ENCODE results near the gene ATG2B. TPM values are rescaled to one million over a fixed set of nuclear protein-coding genes. Genes with fewer than 3 reads are reported as not detected.
A peak's percentile ranks its signal among the peaks of the same experiment; 100 is the strongest.

ATG2B gene
- total and polyA plus RNA-seq, 9 of the 15 experiments (the other 6 are each of a cell fraction or from before 2014, with no cell fraction given): 0.83 to 12.9 (median 8.7) TPM

GRCh38 chr14:96373538-96373937 lies 10.4 kb upstream of the ATG2B start (continued):
- TF ChIP-seq, protein P1, sequence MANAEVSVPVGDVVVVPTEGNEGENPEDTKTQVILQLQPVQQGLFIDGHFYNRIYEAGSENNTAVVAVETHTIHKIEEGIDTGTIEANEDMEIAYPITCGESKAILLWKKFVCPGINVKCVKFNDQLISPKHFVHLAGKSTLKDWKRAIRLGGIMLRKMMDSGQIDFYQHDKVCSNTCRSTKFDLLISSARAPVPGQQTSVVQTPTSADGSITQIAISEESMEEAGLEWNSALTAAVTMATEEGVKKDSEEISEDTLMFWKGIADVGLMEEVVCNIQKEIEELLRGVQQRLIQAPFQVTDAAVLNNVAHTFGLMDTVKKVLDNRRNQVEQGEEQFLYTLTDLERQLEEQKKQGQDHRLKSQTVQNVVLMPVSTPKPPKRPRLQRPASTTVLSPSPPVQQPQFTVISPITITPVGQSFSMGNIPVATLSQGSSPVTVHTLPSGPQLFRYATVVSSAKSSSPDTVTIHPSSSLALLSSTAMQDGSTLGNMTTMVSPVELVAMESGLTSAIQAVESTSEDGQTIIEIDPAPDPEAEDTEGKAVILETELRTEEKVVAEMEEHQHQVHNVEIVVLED (CRISPR knock-in tag; IDR thresholded peaks at IDR 0.05): no peak
- TF ChIP-seq ZNF696 (CRISPR knock-in tag; conservative IDR thresholded peaks at IDR 0.05): no peak
- no peak for TF ChIP-seq HNRNPLL (IDR thresholded peaks at IDR 0.05; ENCODE audit: low read depth, low read length, poor library complexity, severe bottlenecking)
- TF ChIP-seq POLR2G (IDR thresholded peaks at IDR 0.05; ENCODE audit: low read depth, low read length): no peak
- TF ChIP-seq HDAC2 (IDR thresholded peaks at IDR 0.05): no peak
- no peak for TF ChIP-seq ZNF668 (CRISPR knock-in tag; IDR thresholded peaks at IDR 0.05)
- no peak for TF ChIP-seq NELFE (IDR thresholded peaks at IDR 0.05; ENCODE audit: insufficient read depth, insufficient read length)
- no peak for TF ChIP-seq SUPT5H (IDR thresholded peaks at IDR 0.05)
- no peak for TF ChIP-seq NR2C1 (IDR thresholded peaks at IDR 0.05)
- TF ChIP-seq NR2C1 (tag; IDR thresholded peaks at IDR 0.05): no peak
- TF ChIP-seq ASH1L (IDR thresholded peaks at IDR 0.05; ENCODE audit: borderline replicate concordance, low read depth, partially characterized antibody): no peak
- no peak for TF ChIP-seq HNRNPK (IDR thresholded peaks at IDR 0.05; ENCODE audit: low read depth, low read length, poor library complexity, severe bottlenecking)

DNA sequence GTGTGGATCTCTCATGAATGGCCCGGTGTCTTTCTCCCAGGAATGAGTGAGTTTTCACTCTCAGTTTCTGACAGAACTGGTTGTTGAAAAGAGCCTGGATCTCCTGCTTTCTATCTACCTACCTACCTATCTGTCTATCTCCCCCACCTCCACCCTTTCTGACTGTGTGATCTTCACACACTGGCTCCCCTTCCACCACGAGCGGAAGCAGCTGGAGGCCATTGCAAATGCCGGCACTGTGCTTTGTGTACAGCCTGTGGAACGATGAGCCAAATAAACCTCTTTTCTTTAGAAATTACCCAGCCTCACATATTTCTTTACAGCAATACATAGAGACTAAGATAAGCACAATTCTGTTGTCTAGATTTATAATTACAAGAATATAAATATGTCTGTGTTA lies 7.4 kb upstream of the ATG2B start:
- no peak overlapping the region for H3K9ac ChIP-seq (ENCODE audit: insufficient read depth in 1 of 2, low read depth in 2 of 2, low read length in 2 of 2)
- no TSS peak for BruUV-seq (replicated peaks)
- peaks cover 67% of the 10 kb centered on the region for H3K79me2 ChIP-seq (ENCODE audit: control insufficient read depth, insufficient read depth, low read length)
- CTCF ChIA-PET (ENCODE audit: low intra/inter-chr PET ratio): no interaction called here
- H3K4me1 ChIP-seq (replicated peaks in 1 of 2; ENCODE audit: control insufficient read depth in 2 of 2, insufficient read depth in 2 of 2, low read length in 2 of 2): peaks cover 0 to 19% of the 10 kb centered on the region in 2 experiments; a peak in 3 of 5 replicates
- H4K20me1 ChIP-seq (replicated peaks; ENCODE audit: control insufficient read depth, insufficient read depth, low read length): no peaks in the 10 kb centered on the region
- DNase-seq (ENCODE audit: extremely low read depth in 1 of 4, low spot score in 3 of 4): no peak
- no peak overlapping the region for H3K4me2 ChIP-seq (ENCODE audit: insufficient read depth, low read length)
- H3K4me3 ChIP-seq: no peak overlapping the region
- no peaks in the 10 kb centered on the region for H3K27me3 ChIP-seq (ENCODE audit: control insufficient read depth in 2 of 2, insufficient read depth in 2 of 2, low read length in 2 of 2)
- no peak overlapping the region for H2AFZ ChIP-seq (ENCODE audit: low read depth, low read length)
- no peaks in the 10 kb centered on the region for H3K9me3 ChIP-seq (replicated peaks; ENCODE audit: control insufficient read depth, insufficient read depth, low read depth, low read length)
- H3K9me1 ChIP-seq (ENCODE audit: control insufficient read depth, insufficient read depth, low read length): no peaks in the 10 kb centered on the region
- TF ChIP-seq CBX8 (IDR thresholded peaks at IDR 0.05; ENCODE audit: borderline replicate concordance, extremely low read depth, low read depth, low read length, poor library complexity, severe bottlenecking) (no peak), PHF20 (IDR thresholded peaks at IDR 0.05; ENCODE audit: partially characterized antibody) (no peak), ZFPM2 (CRISPR knock-in tag; IDR thresholded peaks at IDR 0.05) (no peak), DACH1 (IDR thresholded peaks at IDR 0.05; ENCODE audit: partially characterized antibody) (no peak), ZNF766 (CRISPR knock-in tag; conservative IDR thresholded peaks at IDR 0.05) (peak; percentile 61; the same call in 1 of the 2 replicates)
- TF ChIP-seq, protein P2, sequence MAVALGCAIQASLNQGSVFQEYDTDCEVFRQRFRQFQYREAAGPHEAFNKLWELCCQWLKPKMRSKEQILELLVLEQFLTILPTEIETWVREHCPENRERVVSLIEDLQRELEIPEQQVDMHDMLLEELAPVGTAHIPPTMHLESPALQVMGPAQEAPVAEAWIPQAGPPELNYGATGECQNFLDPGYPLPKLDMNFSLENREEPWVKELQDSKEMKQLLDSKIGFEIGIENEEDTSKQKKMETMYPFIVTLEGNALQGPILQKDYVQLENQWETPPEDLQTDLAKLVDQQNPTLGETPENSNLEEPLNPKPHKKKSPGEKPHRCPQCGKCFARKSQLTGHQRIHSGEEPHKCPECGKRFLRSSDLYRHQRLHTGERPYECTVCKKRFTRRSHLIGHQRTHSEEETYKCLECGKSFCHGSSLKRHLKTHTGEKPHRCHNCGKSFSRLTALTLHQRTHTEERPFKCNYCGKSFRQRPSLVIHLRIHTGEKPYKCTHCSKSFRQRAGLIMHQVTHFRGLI (CRISPR knock-in tag; IDR thresholded peaks at IDR 0.05): no peak
- in situ Hi-C loops (cut with MboI) (no loop called here), intact Hi-C loops (cut with micrococcal nuclease) (no loop called here)
- FAIRE-seq: no peak
- H3K27ac ChIP-seq (ENCODE audit: extremely low read depth, low read depth, low read length): no peak overlapping the region
- POLR2A ChIA-PET: no interaction called here
- 84% methylated on average over 5 of the region's 5 CpGs for WGBS (ENCODE audit: insufficient coverage, low coverage, missing lambda C conversion rate)
- H3K36me3 ChIP-seq (ENCODE audit: control insufficient read depth, insufficient read depth, low read length): no peaks in the 10 kb centered on the region
- ATAC-seq: no peak
